Activated CD4-positive, alpha-beta T cell treated with anti-CD3 and anti-CD28 coated beads, Interleukin-2, amount 50 U/mL, for 24 hours (primary cell): ENCODE measurements around the gene SCYL3.
"Not testable (repeated sequence)": the region's sequence is repeated elsewhere in the genome, so short reads cannot be mapped to it uniquely, and the experiment has no call there.

Experiments
- DNase-seq, 2 donors: peaks; one replicate each; pipeline ENCODE4 v3.0.0-alpha.2; 2020; ENCODE audit warnings: low read depth in 1 of 2, low spot score in 1 of 2

SCYL3 gene

DNA sequence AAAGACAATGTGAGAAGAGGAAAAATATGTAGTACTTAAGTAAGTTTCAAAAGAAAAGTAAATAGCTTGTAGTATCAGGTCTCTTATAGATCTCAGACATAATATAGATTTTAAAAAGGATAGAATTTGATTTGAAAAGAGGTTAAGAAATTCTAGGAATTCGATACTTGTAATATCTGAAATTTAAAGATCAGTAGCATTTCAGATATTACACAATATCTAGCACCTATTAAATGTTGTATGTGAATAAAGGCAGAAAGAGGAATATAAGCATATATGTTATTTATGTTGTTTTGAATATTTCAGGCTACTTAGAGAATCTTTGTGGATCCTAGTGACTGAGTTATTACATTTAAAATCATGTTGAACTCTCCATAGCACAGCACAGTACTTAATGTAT lies 64.0 kb downstream of the SCYL3 start:
- DNase-seq: no peak

GRCh38 chr1:169824153-169824552 lies 69.5 kb downstream of the SCYL3 start:
- DNase-seq: no peak

GRCh38 chr1:169821500-169821899 lies 72.2 kb downstream of the SCYL3 start:
- no peak for DNase-seq

DNA sequence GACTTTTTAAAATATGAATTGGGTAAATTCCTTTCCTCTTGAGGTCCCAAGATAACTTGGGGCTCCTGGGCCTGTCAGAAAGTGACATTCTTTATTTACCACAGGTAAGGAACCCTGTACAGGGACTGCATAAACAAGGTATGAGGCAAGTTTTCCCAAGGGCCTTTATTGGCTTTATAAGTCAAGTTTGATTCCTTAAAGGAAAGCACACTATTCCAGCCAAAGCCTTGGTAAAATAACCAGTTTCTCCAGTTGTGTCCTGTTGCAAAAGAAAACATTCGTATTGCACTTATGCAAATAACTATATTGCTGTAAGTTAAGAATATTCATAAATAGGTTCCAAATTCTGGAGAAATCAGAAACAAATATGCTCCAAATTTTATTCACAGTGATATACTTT lies 77.1 kb downstream of the SCYL3 start:
- no peak for DNase-seq

DNA sequence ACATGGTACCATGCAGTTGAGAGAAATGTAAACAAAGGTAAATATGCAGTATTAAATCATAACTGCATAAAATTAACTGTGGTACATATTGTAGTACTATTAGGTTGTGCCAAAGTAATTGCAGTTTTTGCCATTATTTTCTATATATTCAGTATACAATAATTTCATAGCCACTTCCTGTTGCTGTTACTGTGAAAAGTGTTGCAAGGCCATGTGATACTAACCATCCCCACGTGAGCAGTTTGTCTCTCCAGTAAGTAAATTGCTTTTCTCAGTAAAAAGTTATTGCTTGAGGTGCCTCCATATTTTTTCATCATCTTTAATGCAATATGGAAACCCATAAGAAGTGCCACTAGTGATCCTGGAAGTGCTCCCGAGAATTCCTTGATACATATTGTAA lies 79.4 kb downstream of the SCYL3 start:
- DNase-seq: no peak

- no peak for DNase-seq
Measured at GRCh38 chr1:169812131-169812530, 81.6 kb downstream of the SCYL3 start.

GRCh38 chr1:169811418-169812035 lies 82.2 kb downstream of the SCYL3 start:
- DNase-seq: not testable (repeated sequence)

DNA sequence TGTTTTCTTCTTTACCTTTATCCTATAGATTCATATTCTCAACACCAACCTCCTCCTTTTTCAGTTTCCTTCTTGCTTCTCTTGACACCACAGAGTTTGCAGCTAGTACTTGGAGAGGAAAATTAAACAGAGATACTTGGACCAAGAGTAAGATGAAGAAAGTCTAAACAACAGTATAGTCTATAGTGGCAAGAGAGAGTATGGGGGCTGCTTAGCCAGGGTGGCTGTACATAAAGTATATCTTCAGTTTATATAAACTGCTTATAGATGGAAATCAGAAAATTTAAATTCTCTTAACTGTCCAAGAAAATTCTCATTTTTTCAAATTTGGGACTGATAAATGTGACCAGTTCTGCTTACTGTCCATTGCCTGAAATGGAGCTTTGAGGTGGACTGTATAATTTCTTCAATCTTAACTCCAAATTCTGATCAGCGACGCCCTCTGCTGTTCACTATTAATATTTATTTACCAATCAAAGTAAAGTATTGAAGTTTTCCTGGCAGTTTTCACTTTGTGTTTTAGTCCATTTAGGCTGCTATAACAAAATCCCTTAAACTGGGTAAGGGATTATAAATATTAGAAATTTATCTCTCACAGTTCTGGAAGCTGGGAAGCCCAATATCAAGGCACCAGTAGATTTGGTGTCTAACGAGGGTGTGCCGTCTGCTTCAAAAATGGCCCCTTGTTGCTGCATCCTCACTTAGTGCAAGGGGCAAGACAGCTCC lies 84.2 kb downstream of the SCYL3 start:
- DNase-seq: peak in 1 of 2 donors; percentile 27

DNA sequence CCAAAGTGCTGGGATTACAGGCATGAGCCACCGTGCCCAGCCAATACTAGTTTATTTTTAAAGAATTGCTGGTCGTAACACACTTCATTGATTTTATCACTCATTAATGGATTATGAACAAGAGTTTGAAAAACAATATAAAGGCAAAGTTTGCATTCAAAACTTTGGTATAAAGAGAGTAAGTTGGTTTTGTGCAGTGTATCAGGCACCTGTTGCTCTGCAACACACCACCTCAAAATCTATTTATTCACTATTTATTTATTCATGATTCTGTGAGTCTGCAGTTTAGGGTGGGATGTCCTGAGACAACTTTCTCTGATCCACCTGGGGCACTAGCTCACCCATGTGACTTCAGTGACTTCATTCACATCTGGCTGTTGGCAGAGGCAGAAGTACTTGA lies 88.8 kb downstream of the SCYL3 start:
- no peak for DNase-seq

DNA sequence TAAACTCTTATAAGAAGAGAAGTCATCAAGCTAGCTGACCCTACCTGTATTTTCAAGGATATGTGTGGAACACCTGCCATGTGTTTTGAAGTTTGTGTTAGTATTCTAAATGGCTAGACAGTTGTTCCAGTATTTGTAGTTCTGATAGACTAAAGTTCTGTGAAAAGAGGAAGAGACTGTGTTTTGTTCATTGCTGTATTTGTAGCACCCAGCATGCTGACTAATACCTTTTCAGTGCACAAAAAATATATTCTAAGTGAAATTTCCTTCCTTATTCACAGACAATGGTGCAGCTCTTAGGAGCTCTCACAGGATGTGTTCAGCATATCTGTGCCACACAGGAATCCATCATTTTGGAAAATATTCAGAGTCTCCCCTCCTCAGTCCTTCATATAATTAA lies 90.8 kb downstream of the SCYL3 start:
- no peak for DNase-seq
